ENCODE results near the gene CLPX.
A peak's percentile ranks its signal among the peaks of the same experiment; 100 is the strongest.

CLPX gene

DNA sequence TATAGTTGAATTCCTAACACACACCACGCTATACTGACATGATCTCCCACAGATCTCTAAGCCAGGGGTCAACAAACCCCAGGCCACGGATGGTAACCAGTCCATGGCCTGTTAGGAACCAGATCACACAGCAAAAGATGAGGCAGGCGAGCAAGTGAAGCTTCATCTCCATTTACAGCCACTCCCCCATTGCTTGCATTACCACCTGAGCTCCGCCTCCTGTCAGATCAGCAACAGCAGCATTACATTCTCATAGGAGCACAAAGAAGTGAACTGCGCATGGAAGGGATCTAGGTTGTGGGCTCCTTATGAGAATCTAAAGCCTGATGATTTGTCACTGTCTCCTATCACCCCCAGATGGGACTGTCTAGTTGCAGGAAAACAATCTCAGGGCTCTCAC, 54.2 kb downstream of the CLPX start:
- H4K8ac ChIP-seq (ENCODE audit: low read depth, low read length) = no peak overlapping the region
- H2BK120ac ChIP-seq (ENCODE audit: insufficient read depth, low read length, poor library complexity) = no peak overlapping the region
- no peak overlapping the region for H2BK5ac ChIP-seq (ENCODE audit: low read depth, low read length, poor library complexity)
- peaks cover 6% of the 10 kb centered on the region for H3K79me2 ChIP-seq (ENCODE audit: control insufficient read depth, insufficient read depth, low read length, poor library complexity)
- H3K9me3 ChIP-seq (ENCODE audit: insufficient read depth, low read depth, low read length) = no peaks in the 10 kb centered on the region
- no peaks in the 10 kb centered on the region for H3K79me1 ChIP-seq (ENCODE audit: low read length)
- H3K14ac ChIP-seq (ENCODE audit: low read length) = no peak overlapping the region
- no CpG with 5 or more reads among the region's 5 CpGs for WGBS (ENCODE audit: extremely low coverage, insufficient coverage, insufficient read length)
- H3K4me3 ChIP-seq (ENCODE audit: low read depth, low read length) = no peak overlapping the region
- H3K23ac ChIP-seq (ENCODE audit: low read length) = no peak overlapping the region
- H3K36me3 ChIP-seq (ENCODE audit: control insufficient read depth in 1 of 2, insufficient read depth in 2 of 2, low read length in 2 of 2) = peaks cover 2 to 26% of the 10 kb centered on the region in 2 experiments
- H3K4me2 ChIP-seq (ENCODE audit: low read length) = no peak overlapping the region
- H3K18ac ChIP-seq (ENCODE audit: low read length) = no peak overlapping the region
- no peak overlapping the region for H4K91ac ChIP-seq (ENCODE audit: low read depth, low read length)
- DNase-seq = peak in 1 of 2 donors; percentile 10
- no peak overlapping the region for H3K9ac ChIP-seq (ENCODE audit: low read length)
- H3K27ac ChIP-seq (ENCODE audit: low read depth, low read length) = no peak overlapping the region
- H2AFZ ChIP-seq (ENCODE audit: insufficient read depth, low read length, poor library complexity) = no peak overlapping the region
- H3K4ac ChIP-seq (ENCODE audit: low read depth, low read length) = no peak overlapping the region
- no peaks in the 10 kb centered on the region for H3K27me3 ChIP-seq (ENCODE audit: insufficient read depth, low read length)
- H4K12ac ChIP-seq (ENCODE audit: low read depth, low read length) = no peak overlapping the region
- H3K4me1 ChIP-seq (ENCODE audit: control insufficient read depth in 1 of 2, insufficient read depth in 2 of 2, low read length in 2 of 2) = peaks cover 3 to 4% of the 10 kb centered on the region in 2 experiments
- H2AK5ac ChIP-seq (ENCODE audit: low read length) = no peak overlapping the region
- H2BK12ac ChIP-seq (ENCODE audit: low read length) = no peak overlapping the region

DNA sequence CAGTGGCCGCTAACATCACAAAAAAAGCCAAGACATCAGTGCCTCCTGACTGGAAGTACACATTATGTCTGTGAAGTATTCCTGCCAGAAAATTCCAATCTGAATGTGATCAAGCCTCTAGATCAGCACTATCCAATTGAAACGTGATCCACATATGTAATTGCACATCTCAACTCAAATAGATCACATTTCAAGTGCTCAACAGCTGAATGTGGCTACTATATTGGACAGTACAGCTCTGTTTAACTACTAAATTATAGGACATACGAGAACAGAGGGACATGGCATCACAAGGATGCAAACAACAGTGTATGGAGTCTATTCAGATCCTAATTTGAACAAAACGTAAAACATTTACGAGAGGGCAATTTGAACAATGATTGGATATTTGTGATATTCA, 69.6 kb downstream of the CLPX start:
- Histone ChIP-seq H3K4ac (ENCODE audit: low read depth, low read length) (no peak overlapping the region), H3K4me2 (ENCODE audit: low read length) (no peak overlapping the region), H3K79me2 (ENCODE audit: control insufficient read depth, insufficient read depth, low read length, poor library complexity) (no peaks in the 10 kb centered on the region), H2BK12ac (ENCODE audit: low read length) (no peak overlapping the region), H2BK120ac (ENCODE audit: insufficient read depth, low read length, poor library complexity) (no peak overlapping the region), H3K14ac (ENCODE audit: low read length) (no peak overlapping the region), H3K23ac (ENCODE audit: low read length) (no peak overlapping the region), H2AK5ac (ENCODE audit: low read length) (no peak overlapping the region), H3K9me3 (ENCODE audit: insufficient read depth, low read depth, low read length) (no peaks in the 10 kb centered on the region), H4K12ac (ENCODE audit: low read depth, low read length) (no peak overlapping the region), H3K27me3 (ENCODE audit: insufficient read depth, low read length) (no peaks in the 10 kb centered on the region), H3K79me1 (ENCODE audit: low read length) (no peaks in the 10 kb centered on the region), H2BK5ac (ENCODE audit: low read depth, low read length, poor library complexity) (no peak overlapping the region), H3K18ac (ENCODE audit: low read length) (no peak overlapping the region), H3K36me3 (ENCODE audit: control insufficient read depth in 1 of 2, insufficient read depth in 2 of 2, low read length in 2 of 2) (peaks cover 13 to 21% of the 10 kb centered on the region in 2 experiments), H4K91ac (ENCODE audit: low read depth, low read length) (no peak overlapping the region), H3K4me1 (ENCODE audit: control insufficient read depth in 1 of 2, insufficient read depth in 2 of 2, low read length in 2 of 2) (no peaks in the 10 kb centered on the region), H3K4me3 (ENCODE audit: low read depth, low read length) (no peak overlapping the region), H3K27ac (ENCODE audit: low read depth, low read length) (no peak overlapping the region), H2AFZ (ENCODE audit: insufficient read depth, low read length, poor library complexity) (no peak overlapping the region), H3K9ac (ENCODE audit: low read length) (no peak overlapping the region), H4K8ac (ENCODE audit: low read depth, low read length) (no peak overlapping the region)
- DNase-seq = no peak
- no CpG with 5 or more reads among the region's 5 CpGs for WGBS (ENCODE audit: extremely low coverage, insufficient coverage, insufficient read length)

DNA sequence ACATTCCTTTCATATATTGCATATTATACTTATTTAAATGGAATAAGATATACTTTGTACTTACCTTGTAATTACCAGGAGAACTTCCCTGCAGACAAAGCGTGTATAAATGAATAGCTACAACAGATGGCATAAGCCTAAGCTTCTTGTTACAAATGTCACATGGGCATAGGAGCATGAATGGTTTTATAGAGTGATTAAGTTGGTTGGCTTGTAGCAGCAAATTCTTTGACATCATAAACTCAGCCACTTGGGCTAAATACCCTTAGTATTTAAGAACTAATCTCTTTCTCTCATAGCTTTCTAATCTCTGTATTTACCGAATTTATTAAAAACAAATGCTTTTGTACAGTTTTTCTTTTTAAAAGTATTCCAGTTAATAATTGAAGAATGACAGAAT, 70.1 kb downstream of the CLPX start, which contains the start of gene UBAP1L:
Gene UBAP1L, minus strand, starts transcription at position 115 of the 400 bp plus-strand sequence. CDS start 8,985 bp downstream, outside the sequence.
- H3K14ac ChIP-seq (ENCODE audit: low read length) = no peak within 1 kb of the TSS
- WGBS (ENCODE audit: extremely low coverage, insufficient coverage, insufficient read length) = no CpG with 5 or more reads among the region's 2 CpGs
- H4K12ac ChIP-seq (ENCODE audit: low read depth, low read length) = no peak within 1 kb of the TSS
- no peak within 1 kb of the TSS for H2AK5ac ChIP-seq (ENCODE audit: low read length)
- H2AFZ ChIP-seq (ENCODE audit: insufficient read depth, low read length, poor library complexity) = no peak within 1 kb of the TSS
- no peak within 1 kb of the TSS for H2BK12ac ChIP-seq (ENCODE audit: low read length)
- no peaks in the 10 kb centered on the region for H3K79me1 ChIP-seq (ENCODE audit: low read length)
- no peaks in the 10 kb centered on the region for H3K4me1 ChIP-seq (ENCODE audit: control insufficient read depth in 1 of 2, insufficient read depth in 2 of 2, low read length in 2 of 2)
- H4K8ac ChIP-seq (ENCODE audit: low read depth, low read length) = no peak within 1 kb of the TSS
- H3K4me3 ChIP-seq (ENCODE audit: low read depth, low read length) = no peak within 1 kb of the TSS
- H3K9ac ChIP-seq (ENCODE audit: low read length) = no peak within 1 kb of the TSS
- DNase-seq = no peak
- H3K18ac ChIP-seq (ENCODE audit: low read length) = no peak within 1 kb of the TSS
- no peak within 1 kb of the TSS for H3K4me2 ChIP-seq (ENCODE audit: low read length)
- H3K9me3 ChIP-seq (ENCODE audit: insufficient read depth, low read depth, low read length) = no peaks in the 10 kb centered on the region
- no peak within 1 kb of the TSS for H3K23ac ChIP-seq (ENCODE audit: low read length)
- H3K4ac ChIP-seq (ENCODE audit: low read depth, low read length) = no peak within 1 kb of the TSS
- peaks cover 13 to 21% of the 10 kb centered on the region in 2 experiments for H3K36me3 ChIP-seq (ENCODE audit: control insufficient read depth in 1 of 2, insufficient read depth in 2 of 2, low read length in 2 of 2)
- H3K27ac ChIP-seq (ENCODE audit: low read depth, low read length) = no peak within 1 kb of the TSS
- no peaks in the 10 kb centered on the region for H3K79me2 ChIP-seq (ENCODE audit: control insufficient read depth, insufficient read depth, low read length, poor library complexity)
- H2BK5ac ChIP-seq (ENCODE audit: low read depth, low read length, poor library complexity) = no peak within 1 kb of the TSS
- H2BK120ac ChIP-seq (ENCODE audit: insufficient read depth, low read length, poor library complexity) = no peak within 1 kb of the TSS
- H3K27me3 ChIP-seq (ENCODE audit: insufficient read depth, low read length) = no peaks in the 10 kb centered on the region
- H4K91ac ChIP-seq (ENCODE audit: low read depth, low read length) = no peak within 1 kb of the TSS

DNA sequence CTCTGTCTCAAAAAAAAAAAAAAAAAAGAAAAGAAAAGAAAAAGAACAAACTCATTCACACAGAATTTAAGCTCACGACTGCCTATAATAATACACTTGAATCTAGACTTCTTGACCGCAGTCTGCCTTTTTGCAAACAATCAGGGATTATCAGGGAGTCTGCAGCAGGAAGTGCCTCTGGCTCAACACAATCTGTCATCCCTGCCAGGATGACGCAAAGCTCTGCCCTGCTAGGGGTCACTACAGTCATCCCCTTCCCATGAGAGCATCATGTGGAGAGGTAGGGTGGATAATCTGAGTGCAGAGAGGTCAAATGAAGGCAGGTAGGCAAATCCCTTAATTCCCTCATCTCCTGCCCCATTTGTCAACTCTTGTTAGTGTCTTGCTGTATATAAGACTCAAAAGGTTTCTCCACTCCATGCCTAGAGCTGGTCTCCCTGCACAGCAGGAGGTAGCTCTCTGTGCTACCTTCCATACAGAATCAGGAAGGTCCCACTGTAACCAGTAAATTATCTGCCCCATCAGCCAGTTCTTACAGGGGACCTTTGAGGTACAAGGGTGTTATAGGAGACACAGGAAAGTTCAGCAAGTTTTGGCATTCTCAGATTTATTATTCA, 74.4 kb downstream of the CLPX start:
- Histone ChIP-seq H3K9me3 (ENCODE audit: insufficient read depth, low read depth, low read length) (no peaks in the 10 kb centered on the region), H3K79me1 (ENCODE audit: low read length) (no peaks in the 10 kb centered on the region), H3K4ac (ENCODE audit: low read depth, low read length) (no peak overlapping the region), H3K27ac (ENCODE audit: low read depth, low read length) (no peak overlapping the region), H4K91ac (ENCODE audit: low read depth, low read length) (no peak overlapping the region), H3K4me2 (ENCODE audit: low read length) (no peak overlapping the region), H2BK5ac (ENCODE audit: low read depth, low read length, poor library complexity) (no peak overlapping the region), H3K9ac (ENCODE audit: low read length) (no peak overlapping the region), H3K27me3 (ENCODE audit: insufficient read depth, low read length) (no peaks in the 10 kb centered on the region), H3K23ac (ENCODE audit: low read length) (no peak overlapping the region), H2BK120ac (ENCODE audit: insufficient read depth, low read length, poor library complexity) (no peak overlapping the region), H2AFZ (ENCODE audit: insufficient read depth, low read length, poor library complexity) (no peak overlapping the region), H3K14ac (ENCODE audit: low read length) (no peak overlapping the region), H2AK5ac (ENCODE audit: low read length) (no peak overlapping the region), H3K79me2 (ENCODE audit: control insufficient read depth, insufficient read depth, low read length, poor library complexity) (no peaks in the 10 kb centered on the region), H2BK12ac (ENCODE audit: low read length) (no peak overlapping the region), H3K4me1 (ENCODE audit: control insufficient read depth in 1 of 2, insufficient read depth in 2 of 2, low read length in 2 of 2) (no peaks in the 10 kb centered on the region), H3K36me3 (ENCODE audit: control insufficient read depth in 1 of 2, insufficient read depth in 2 of 2, low read length in 2 of 2) (peaks cover 5 to 8% of the 10 kb centered on the region in 2 experiments), H3K18ac (ENCODE audit: low read length) (no peak overlapping the region), H4K8ac (ENCODE audit: low read depth, low read length) (no peak overlapping the region), H4K12ac (ENCODE audit: low read depth, low read length) (no peak overlapping the region), H3K4me3 (ENCODE audit: low read depth, low read length) (no peak overlapping the region)
- no peak for DNase-seq
- no CpG with 5 or more reads among the region's 3 CpGs for WGBS (ENCODE audit: extremely low coverage, insufficient coverage, insufficient read length)
